LNCaP clone FGC (cell line): Measurements from ENCODE around the gene KCP.

Experiments
- DNase-seq: peaks from one replicate; pipeline ENCODE4 v3.0.0-alpha.2; 2011; ENCODE audit warnings: low read depth
- H3K4me3 ChIP-seq: 2 replicates; pipeline ENCODE4 v1.5.1; 2011; ENCODE audit warnings: mild to moderate bottlenecking, low read depth, low read length, control low read depth
- TF ChIP-seq, protein P1 (sequence below): IDR thresholded peaks from 2 replicates; pipeline ENCODE4 v1.5.1; 2012; ENCODE audit warnings: mild to moderate bottlenecking; ENCODE audit not compliant: control insufficient read depth, insufficient read depth; ENCODE audit errors: extremely low read depth

Gene KCP

DNA sequence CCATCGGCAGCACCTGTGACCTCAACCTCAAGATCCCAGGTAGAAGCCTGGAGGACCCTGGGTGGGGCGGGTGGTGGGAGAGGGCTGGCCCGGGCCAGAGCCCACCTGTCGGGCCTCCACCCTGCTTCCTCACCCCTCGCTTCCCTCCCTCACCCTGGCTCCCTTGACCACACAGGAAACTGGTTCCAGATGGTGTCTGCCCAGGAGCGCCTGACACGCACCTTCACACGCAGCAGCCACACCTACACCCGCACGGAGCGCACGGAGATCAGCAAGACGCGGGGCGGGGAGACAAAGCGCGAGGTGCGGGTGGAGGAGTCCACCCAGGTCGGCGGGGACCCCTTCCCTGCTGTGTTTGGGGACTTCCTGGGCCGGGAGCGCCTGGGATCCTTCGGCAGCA, 56.7 kb downstream of the KCP start:
- no peak overlapping the region for H3K4me3 ChIP-seq
- TF ChIP-seq, protein P1, sequence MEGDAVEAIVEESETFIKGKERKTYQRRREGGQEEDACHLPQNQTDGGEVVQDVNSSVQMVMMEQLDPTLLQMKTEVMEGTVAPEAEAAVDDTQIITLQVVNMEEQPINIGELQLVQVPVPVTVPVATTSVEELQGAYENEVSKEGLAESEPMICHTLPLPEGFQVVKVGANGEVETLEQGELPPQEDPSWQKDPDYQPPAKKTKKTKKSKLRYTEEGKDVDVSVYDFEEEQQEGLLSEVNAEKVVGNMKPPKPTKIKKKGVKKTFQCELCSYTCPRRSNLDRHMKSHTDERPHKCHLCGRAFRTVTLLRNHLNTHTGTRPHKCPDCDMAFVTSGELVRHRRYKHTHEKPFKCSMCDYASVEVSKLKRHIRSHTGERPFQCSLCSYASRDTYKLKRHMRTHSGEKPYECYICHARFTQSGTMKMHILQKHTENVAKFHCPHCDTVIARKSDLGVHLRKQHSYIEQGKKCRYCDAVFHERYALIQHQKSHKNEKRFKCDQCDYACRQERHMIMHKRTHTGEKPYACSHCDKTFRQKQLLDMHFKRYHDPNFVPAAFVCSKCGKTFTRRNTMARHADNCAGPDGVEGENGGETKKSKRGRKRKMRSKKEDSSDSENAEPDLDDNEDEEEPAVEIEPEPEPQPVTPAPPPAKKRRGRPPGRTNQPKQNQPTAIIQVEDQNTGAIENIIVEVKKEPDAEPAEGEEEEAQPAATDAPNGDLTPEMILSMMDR = no peak
- DNase-seq = no peak

DNA sequence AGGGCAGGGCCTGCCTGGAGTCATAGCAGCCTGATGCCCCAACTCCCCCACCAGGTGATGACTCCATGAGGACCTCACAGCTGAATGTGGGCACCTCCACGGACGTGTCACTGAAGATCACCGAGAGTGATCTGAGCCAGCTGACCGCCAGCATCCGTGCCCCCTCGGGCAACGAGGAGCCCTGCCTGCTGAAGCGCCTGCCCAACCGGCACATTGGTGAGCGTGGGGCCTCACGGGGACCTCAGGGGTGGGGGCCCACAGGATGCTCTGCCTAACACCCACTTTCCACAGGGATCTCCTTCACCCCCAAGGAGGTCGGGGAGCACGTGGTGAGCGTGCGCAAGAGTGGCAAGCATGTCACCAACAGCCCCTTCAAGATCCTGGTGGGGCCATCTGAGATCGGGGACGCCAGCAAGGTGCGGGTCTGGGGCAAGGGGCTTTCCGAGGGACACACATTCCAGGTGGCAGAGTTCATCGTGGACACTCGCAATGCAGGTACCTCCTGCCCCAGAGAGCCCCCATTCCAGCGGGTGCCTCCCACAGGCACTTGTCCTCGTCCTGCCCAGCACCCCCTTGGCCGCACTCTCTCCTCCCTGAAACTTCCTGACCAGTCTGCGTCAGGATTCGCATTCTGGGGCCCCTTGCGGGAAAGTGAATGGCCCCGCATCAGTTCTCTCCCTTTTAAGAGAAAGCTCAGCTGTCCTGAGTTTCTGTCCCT, 57.8 kb downstream of the KCP start:
- H3K4me3 ChIP-seq = no peak overlapping the region
- no peak for DNase-seq
- TF ChIP-seq, protein P1 = no peak

DNA sequence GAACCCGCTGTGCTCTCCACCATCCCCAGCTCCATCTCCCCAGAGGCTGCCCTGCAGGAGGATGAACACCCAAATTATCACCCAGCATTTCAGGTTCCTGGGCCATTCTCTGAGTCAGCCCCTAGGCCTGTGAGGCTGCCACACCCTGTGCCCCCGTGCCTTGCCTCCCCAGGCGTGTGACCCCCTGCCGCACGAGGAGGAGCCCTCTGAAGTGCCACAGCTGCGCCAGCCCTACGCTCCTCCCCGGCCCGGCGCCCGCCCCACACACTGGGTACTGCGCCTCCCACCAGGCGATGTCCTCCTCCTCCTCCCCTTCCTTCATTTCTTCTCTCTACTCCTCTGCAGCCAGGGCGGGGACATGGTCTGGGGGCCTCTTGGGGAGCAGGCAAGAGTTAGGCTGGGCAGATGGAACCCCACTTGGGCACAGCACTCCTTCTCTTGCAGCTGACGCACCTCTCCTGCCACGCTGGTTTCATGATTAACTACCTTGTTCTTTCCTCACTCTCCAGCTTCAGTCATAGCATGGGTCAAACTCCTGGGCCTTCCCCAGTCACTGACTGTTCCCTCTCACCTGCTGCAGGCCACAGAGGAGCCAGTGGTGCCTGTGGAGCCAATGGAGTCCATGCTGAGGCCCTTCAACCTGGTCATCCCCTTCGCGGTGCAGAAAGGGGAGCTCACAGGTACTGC, 60.6 kb downstream of the KCP start:
- TF ChIP-seq, protein P1 = no peak
- DNase-seq = no peak
- no peak overlapping the region for H3K4me3 ChIP-seq

DNA sequence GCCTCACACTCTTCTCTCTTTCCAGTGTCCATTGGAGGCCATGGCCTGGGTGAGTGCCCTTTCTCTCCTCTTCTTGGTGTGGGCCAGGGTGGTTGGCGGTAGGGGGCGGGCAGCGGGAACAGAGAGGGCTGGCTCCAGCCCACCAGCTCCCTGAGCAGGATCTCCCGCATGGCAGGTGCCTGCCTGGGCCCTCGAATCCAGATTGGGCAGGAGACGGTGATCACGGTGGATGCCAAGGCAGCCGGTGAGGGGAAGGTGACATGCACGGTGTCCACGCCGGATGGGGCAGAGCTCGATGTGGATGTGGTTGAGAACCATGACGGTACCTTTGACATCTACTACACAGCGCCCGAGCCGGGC, 61.4 kb downstream of the KCP start:
- TF ChIP-seq, protein P1 = no peak
- H3K4me3 ChIP-seq = no peak overlapping the region
- no peak for DNase-seq

DNA sequence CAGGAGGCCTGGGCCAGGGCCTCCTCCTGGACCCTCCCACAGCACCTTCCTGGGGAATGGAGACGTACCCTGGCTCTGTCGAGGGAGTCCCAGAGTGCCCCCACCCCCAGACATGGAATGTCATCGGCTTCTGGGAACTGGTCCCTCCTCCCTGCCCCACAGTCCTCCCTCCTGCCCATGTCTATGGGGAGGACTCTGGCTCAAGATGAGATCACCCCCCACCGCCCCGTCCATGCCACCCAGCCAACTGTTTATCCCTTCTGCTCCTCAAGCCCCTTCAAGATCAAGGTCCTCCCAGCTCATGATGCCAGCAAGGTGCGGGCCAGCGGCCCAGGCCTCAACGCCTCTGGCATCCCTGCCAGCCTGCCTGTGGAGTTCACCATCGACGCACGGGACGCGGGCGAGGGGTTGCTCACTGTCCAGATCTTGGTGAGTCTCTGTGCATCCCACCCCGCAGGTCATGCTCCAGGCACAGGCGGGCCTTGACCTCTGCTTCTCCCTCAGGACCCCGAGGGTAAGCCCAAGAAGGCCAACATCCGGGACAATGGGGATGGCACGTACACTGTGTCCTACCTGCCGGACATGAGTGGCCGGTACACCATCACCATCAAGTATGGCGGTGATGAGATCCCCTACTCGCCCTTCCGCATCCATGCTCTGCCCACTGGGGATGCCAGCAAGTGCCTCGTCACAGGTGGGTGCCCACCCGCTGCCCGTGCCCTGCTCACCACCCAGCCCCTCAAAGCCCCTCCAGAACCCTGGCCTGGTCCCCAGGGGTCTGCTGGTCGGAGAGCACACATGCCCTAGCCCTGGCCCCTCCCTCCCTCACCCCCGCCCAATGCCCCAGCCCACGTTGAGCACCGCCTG, 62.0 kb downstream of the KCP start:
- no peak for DNase-seq
- H3K4me3 ChIP-seq = no peak overlapping the region
- TF ChIP-seq, protein P1 = no peak

DNA sequence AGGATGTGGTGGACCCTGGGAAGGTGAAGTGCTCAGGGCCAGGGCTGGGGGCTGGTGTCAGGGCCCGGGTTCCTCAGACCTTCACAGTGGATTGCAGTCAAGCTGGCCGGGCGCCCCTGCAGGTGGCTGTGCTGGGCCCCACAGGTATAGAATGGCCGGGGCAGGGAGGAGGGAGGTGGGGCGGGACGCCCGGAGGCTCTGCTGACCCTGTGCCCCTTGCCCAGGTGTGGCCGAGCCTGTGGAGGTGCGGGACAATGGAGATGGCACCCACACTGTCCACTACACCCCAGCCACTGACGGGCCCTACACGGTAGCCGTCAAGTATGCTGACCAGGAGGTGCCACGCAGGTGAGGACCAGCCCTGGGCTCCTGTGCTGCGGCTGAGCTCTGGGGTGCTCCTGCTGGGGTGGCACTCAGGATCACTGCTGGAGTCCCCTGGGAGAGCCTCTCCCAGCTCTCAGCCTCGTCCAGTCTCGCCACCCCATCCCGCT, 62.7 kb downstream of the KCP start:
- DNase-seq = no peak
- no peak overlapping the region for H3K4me3 ChIP-seq
- TF ChIP-seq, protein P1 = no peak
